Measurements from ENCODE around the gene PIM3.

The PIM3 gene

DNA sequence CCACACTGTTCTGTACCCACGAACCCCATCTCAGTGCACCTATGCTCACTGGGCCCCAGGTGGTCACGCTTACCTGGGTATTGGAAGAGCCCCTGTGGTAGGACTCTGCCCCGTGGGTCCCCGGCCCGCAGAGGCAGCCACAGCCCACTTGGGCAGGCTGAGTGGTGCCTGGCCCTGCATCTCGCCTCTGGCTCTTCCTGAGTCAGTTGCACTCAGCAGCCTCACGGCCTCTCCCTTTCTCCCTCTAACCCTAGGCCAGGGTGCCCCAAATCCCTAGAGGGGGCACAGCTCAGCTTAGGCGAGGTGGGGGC is 32.4 kb upstream of the PIM3 start:
- no peak for DNase-seq (ENCODE audit: low spot score)

GRCh38 chr22:49928555-49929210 is 31.9 kb upstream of the PIM3 start:
- DNase-seq (ENCODE audit: low spot score) = no peak

- no peak for DNase-seq (ENCODE audit: low spot score)
Measured at GRCh38 chr22:49929211-49929979, 31.2 kb upstream of the PIM3 start.

- no peak for DNase-seq (ENCODE audit: low spot score)
Measured at GRCh38 chr22:49929994-49930575, 30.5 kb upstream of the PIM3 start.

GRCh38 chr22:49930596-49931412 is 29.8 kb upstream of the PIM3 start:
- DNase-seq (ENCODE audit: low spot score) = peak; percentile 59

GRCh38 chr22:49933236-49934159 is 27.1 kb upstream of the PIM3 start:
- DNase-seq (ENCODE audit: low spot score) = no peak

- DNase-seq (ENCODE audit: low spot score) = no peak
Measured at GRCh38 chr22:49934160-49934890, 26.2 kb upstream of the PIM3 start.

GRCh38 chr22:49934891-49935557 is 25.5 kb upstream of the PIM3 start:
- no peak for DNase-seq (ENCODE audit: low spot score)

DNA sequence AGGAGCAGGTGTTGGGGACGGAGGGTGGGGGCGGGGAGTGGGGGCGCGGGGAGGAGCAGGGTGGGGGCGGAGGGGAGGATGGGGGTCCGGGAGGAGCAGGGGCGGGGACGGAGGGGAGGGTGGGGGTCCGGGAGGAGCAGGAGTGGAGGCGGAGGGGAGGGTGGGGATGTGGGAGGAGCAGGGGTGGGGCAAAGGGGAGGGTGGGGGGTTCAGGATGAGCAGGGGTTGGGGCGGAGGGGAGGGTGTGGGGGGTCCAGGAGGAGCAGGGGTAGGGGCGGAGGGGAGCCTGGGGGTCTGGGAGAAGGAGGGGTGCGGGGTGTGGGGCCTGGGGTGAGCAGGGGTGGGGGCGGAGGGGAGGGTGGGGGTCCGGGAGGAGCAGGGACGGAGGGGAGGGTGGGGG is 25.0 kb upstream of the PIM3 start:
- no peak for DNase-seq (ENCODE audit: low spot score)

DNA sequence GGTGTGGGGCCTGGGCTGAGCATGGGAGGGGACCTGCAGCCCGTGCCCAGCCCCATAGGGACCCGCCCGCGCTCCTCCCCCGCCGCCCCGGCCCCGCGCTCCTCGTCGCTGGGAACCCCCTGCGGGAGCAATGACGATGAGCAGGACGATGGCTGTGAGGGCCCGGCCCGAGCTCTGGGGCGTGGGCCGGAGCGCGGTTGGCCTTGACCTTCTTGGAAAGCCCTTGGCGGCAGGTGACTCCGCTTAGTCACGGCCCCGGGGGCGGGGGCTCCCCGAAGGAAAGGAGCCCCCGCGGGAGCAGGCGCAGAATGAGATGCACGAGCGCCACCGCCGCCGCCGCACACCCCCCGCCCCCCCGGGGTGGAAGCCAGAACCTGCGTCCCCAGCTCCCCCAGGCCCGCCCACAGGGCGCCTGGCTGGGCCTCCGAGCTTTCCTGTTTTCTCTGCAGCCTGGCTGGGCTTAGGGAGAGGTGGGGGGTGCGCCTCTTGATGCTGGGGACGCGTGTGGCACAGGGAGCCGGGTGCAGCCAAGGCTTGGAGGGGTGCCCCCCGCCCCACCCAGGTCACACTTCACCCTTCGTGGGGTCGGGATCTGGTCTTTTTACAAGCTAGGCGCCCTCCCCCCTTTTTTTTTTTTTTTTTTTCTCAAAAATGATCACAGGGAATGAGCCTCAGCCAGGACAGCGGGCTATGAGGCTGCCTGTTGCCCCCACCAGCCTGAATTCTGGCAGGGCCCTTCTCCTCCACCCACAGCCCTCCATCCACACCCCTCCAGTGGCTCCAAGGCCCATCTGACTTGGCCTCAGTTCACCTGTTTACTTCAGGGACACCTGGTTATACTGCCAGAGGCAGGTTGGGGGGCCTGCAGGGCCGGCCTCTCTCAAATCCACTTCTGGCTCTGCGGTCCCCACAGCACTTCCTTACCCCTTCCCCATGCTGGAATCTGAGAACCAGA is 24.3 kb upstream of the PIM3 start:
- no peak for DNase-seq (ENCODE audit: low spot score)

GRCh38 chr22:49936973-49937757 is 23.4 kb upstream of the PIM3 start:
- no peak for DNase-seq (ENCODE audit: low spot score)

DNA sequence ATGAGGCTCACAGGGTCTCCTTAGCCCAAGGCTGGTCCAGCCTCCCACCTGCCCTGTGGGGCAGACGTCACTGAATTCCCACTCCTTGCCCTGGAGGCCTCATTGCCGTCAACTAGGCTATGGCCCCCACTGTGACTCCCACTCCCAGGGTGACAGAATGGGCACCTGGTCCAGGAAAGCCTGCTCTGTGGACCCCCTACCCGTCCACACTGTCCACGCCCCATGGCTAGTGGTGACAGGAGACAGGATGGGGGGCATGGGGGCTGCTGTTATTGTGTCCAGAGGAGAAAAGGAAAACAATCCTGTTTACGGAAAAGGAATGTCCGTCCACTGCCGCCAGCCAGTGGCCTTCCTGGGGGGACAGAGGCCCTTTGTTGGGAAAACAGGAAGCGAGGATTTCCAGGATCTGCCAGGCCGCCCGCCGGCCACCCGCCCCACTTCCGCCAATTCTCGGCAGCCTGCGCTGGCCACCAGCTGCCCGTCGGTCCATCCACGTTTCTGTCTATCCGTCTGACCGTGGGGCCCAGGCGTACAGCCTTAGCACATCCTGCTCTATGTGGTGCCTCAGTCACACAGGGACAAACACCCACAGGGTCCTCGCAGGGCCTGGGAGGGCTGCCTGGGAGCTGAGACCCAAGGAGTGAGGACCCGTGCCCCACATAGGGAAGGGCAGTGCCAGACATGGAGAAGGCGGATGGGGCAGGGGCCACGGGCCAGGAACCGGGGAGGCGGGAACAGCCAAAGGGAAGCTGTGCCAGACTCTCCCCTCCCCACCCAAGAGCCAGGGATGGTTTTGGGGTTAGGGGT is 22.6 kb upstream of the PIM3 start:
- DNase-seq (ENCODE audit: low spot score) = no peak

GRCh38 chr22:49938565-49939136 is 21.9 kb upstream of the PIM3 start:
- no peak for DNase-seq (ENCODE audit: low spot score)

DNA sequence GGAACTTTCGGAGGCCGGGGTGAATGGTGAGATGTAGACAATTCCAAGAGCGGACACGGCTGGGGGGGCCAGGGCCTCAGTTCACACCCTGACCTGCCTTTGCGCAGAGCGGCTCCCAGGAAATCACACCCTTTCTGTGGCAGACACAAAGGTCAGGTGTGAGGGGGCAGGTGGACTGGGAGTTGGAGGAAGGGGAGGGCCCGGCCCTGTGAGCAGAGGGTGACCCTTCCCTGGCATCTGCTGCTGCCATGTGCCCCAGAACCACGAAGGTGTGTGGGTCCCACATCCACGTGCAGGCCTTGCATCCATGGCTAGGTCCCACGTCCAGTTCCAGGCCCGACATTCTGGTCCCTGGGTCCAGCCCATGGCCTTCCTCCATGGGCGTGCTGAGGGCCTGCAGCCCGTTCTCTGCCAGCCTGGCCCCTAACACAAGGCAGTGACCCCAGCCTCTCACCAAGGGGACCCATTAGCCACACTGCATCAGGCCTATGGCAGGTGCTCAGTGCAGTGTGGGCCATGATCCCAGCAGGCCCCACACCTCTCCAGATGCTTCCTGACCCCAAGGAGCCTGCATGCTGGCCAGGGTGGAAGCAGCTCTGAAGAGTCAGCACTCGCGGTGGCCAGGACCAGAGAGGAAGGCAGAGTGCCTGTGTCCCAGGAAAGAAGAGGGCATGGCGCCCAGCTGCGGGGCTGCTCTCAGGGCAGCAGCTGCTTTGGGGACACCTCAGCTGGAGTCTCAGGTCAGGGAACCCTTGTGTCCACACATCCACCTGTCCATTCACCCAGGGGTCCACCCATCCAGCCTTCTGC is 18.9 kb upstream of the PIM3 start:
- DNase-seq (ENCODE audit: low spot score) = no peak

- DNase-seq (ENCODE audit: low spot score) = no peak
Measured at GRCh38 chr22:49942565-49943404, 17.8 kb upstream of the PIM3 start.

Data from SK-N-DZ (cell line).